Urothelium cell line (cell line): ENCODE results near the gene CHSY1.
"Not testable (repeated sequence)": the region's sequence is repeated elsewhere in the genome, so short reads cannot be mapped to it uniquely, and the experiment has no call there.

Experiments used
- DNase-seq: peaks from one replicate; pipeline ENCODE4 v3.0.0; 2011; ENCODE audit warnings: low spot score, mixed read lengths
- FAIRE-seq: peaks from 2 replicates; lab custom pipeline; 2011; peaks lifted over from hg19 to GRCh38; lab: Jason Lieb, UNC

The CHSY1 gene

GRCh38 chr15:101125881-101126428 is 125.9 kb downstream of the CHSY1 start:
- DNase-seq, FAIRE-seq: not testable (repeated sequence)
